Activated CD8-positive, alpha-beta T cell treated with anti-CD3 and anti-CD28 coated beads for 36 hours (primary cell): Measurements from ENCODE around the gene ATXN1. TPM values are rescaled to one million over a fixed set of nuclear protein-coding genes. Genes with fewer than 3 reads are reported as not detected.

Source experiments
- ATAC-seq: fragments of 200-7000 bp; cut with Tn5 transposase; one replicate; pipeline ENCODE4 v1.10.0; 2021; ENCODE audit warnings: mild to moderate bottlenecking, moderate library complexity
- CTCF ChIA-PET: fragments of 350-600 bp; sonication (Branson Sonifier 250); formaldehyde crosslinking; loops from one replicate; lab custom pipeline; 2021; ENCODE audit warnings: antibody characterized with exemption; lab: Charles Lee
- POLR2A ChIA-PET: fragments of 350-600 bp; sonication (Branson Sonifier 250); formaldehyde crosslinking; loops from one replicate; lab custom pipeline; 2021; ENCODE audit warnings: antibody characterized with exemption; lab: Charles Lee
- DNase-seq: peaks from one replicate; pipeline ENCODE4 v3.0.0-alpha.2; 2020
- H3K27ac Mint-ChIP-seq: one replicate; pipeline ENCODE4 v1.8.0; 2021; ENCODE audit warnings: mild to moderate bottlenecking, mixed read lengths
- H3K27me3 Mint-ChIP-seq: one replicate; pipeline ENCODE4 v1.8.0; 2021; ENCODE audit warnings: mixed read lengths
- H3K36me3 Mint-ChIP-seq: one replicate; pipeline ENCODE4 v1.8.0; 2021; ENCODE audit warnings: low read depth, mixed read lengths
- H3K4me1 Mint-ChIP-seq: one replicate; pipeline ENCODE4 v1.8.0; 2021; ENCODE audit warnings: low read depth, mixed read lengths
- H3K4me3 Mint-ChIP-seq: one replicate; pipeline ENCODE4 v1.8.0; 2021; ENCODE audit warnings: mild to moderate bottlenecking, moderate library complexity, mixed read lengths
- H3K9me3 Mint-ChIP-seq: one replicate; pipeline ENCODE4 v1.8.0; 2021; ENCODE audit warnings: mixed read lengths
- CTCF ChIP-seq: fragments of 200-600 bp; IDR thresholded peaks from one replicate; pipeline ENCODE4 v1.8.0; 2022; ENCODE audit warnings: antibody characterized with exemption, mild to moderate bottlenecking
- intact Hi-C: fragments of 100-400 bp; cut with micrococcal nuclease; formaldehyde crosslinking; loops from one replicate; pipeline ENCODE4 v1.10.0; 2022
- total RNA-seq, 2 experiments: library from RNA; stranded (reverse); gene quantifications; one replicate each; pipeline ENCODE4 v1.2.3, GENCODE V29; 2021

The ATXN1 gene
- total RNA-seq, 2 experiments from 2014 or later = 35.4 to 40.8 TPM

- peak overlapping the region; percentile 61 for H3K4me3 Mint-ChIP-seq
- peaks cover 71% of the 10 kb centered on the region for H3K4me1 Mint-ChIP-seq
- ATAC-seq (no peak), DNase-seq (no peak)
- ChIA-PET POLR2A (interaction anchor here (0.6 to 1.1 kb wide), 4 partner anchors 31 to 698 kb away, joined by 3 to 4 read pairs (median 3); partner anchors contain the start of gene ATXN1), CTCF (interaction anchor here (0.7 to 4.9 kb wide), 6 partner anchors 14 to 444 kb away, joined by 3 to 54 read pairs (median 4); no protein-coding TSS in a partner anchor)
- peaks cover 19% of the 10 kb centered on the region for H3K36me3 Mint-ChIP-seq
- H3K27me3 Mint-ChIP-seq = no peaks in the 10 kb centered on the region
- no peaks in the 10 kb centered on the region for H3K9me3 Mint-ChIP-seq
- TF ChIP-seq CTCF = no peak
- intact Hi-C loops = no loop called here
- H3K27ac Mint-ChIP-seq = peak overlapping the region; percentile 94
These were observed 442.1 kb downstream of the ATXN1 start for GRCh38 chr6:16318953-16319720.

GRCh38 chr6:16318538-16318937 is 442.7 kb downstream of the ATXN1 start:
- POLR2A ChIA-PET = interaction anchor here (0.8 to 1.1 kb wide), 2 partner anchors 162 to 443 kb away, joined by 3 read pairs; partner anchors contain the start of gene ATXN1
- Mint-ChIP-seq H3K4me3 (no peak overlapping the region), H3K36me3 (peaks cover 18% of the 10 kb centered on the region), H3K4me1 (peaks cover 65% of the 10 kb centered on the region), H3K27me3 (no peaks in the 10 kb centered on the region), H3K27ac (peak overlapping the region; percentile 94), H3K9me3 (no peaks in the 10 kb centered on the region)
- intact Hi-C loops = no loop called here
- TF ChIP-seq CTCF = no peak
- DNase-seq (peak; percentile 51), ATAC-seq (no peak)
- CTCF ChIA-PET = interaction anchor here (0.7 to 4.9 kb wide), 5 partner anchors 14 to 445 kb away, joined by 3 to 54 read pairs (median 4); no protein-coding TSS in a partner anchor

GRCh38 chr6:16316741-16317251 is 444.5 kb downstream of the ATXN1 start:
- peak; percentile 84 for TF ChIP-seq CTCF
- DNase-seq (peak; percentile 49), ATAC-seq (peak; percentile 31)
- H3K27ac Mint-ChIP-seq = peak overlapping the region; percentile 11
- no peaks in the 10 kb centered on the region for H3K9me3 Mint-ChIP-seq
- H3K27me3 Mint-ChIP-seq = no peaks in the 10 kb centered on the region
- CTCF ChIA-PET = interaction anchor here (0.6 to 4.9 kb wide), 15 partner anchors 9 to 729 kb away, joined by 3 to 54 read pairs (median 3); no protein-coding TSS in a partner anchor
- H3K4me1 Mint-ChIP-seq = peaks cover 49% of the 10 kb centered on the region
- intact Hi-C loops = no loop called here
- POLR2A ChIA-PET = interaction anchor here (0.6 kb wide), 1 partner anchor 11 kb away, joined by 3 read pairs; no protein-coding TSS in a partner anchor
- H3K4me3 Mint-ChIP-seq = no peak overlapping the region
- H3K36me3 Mint-ChIP-seq = peaks cover 10% of the 10 kb centered on the region

GRCh38 chr6:16314296-16314695 is 447.0 kb downstream of the ATXN1 start:
- intact Hi-C loops = no loop called here
- CTCF ChIA-PET = interaction anchor here (2.0 to 2.1 kb wide), 2 partner anchors 10 to 18 kb away, joined by 5 to 7 read pairs; no protein-coding TSS in a partner anchor
- no peaks in the 10 kb centered on the region for H3K27me3 Mint-ChIP-seq
- POLR2A ChIA-PET = no interaction called here
- no peaks in the 10 kb centered on the region for H3K9me3 Mint-ChIP-seq
- DNase-seq (no peak), ATAC-seq (no peak)
- H3K36me3 Mint-ChIP-seq = peaks cover 11% of the 10 kb centered on the region
- H3K4me3 Mint-ChIP-seq = no peak overlapping the region
- no peak overlapping the region for H3K27ac Mint-ChIP-seq
- H3K4me1 Mint-ChIP-seq = peaks cover 25% of the 10 kb centered on the region
- no peak for TF ChIP-seq CTCF
